Measurements from ENCODE around the gene TSPAN16.

GRCh38 chr19:11251650-11252314 is 44.2 kb upstream of the TSPAN16 start:
- TF ChIP-seq ZNF263 (CRISPR knock-in tag; IDR thresholded peaks at IDR 0.05; ENCODE audit: low read depth) (no peak), CTCF (IDR thresholded peaks at IDR 0.05) (no peak), GABPB1 (CRISPR knock-in tag; IDR thresholded peaks at IDR 0.05) (no peak)

All from WTC11 (cell line).